GM10266 (cell line): ENCODE data around the gene DACT1.

Source experiments
- DNase-seq: peaks from one replicate; pipeline ENCODE4 v3.0.0; 2012; ENCODE audit errors: extremely low spot score
- CTCF ChIP-seq: IDR thresholded peaks from 2 replicates; pipeline ENCODE4 v1.5.1; 2012; ENCODE audit warnings: mild to moderate bottlenecking, low read depth; ENCODE audit not compliant: control insufficient read depth, insufficient read depth; ENCODE audit errors: missing control alignments

The DACT1 gene

GRCh38 chr14:58667900-58668299 is 30.1 kb downstream of the DACT1 start:
- TF ChIP-seq CTCF = no peak
- no peak for DNase-seq

- no peak for TF ChIP-seq CTCF
- DNase-seq = no peak
These were observed 31.2 kb downstream of the DACT1 start for GRCh38 chr14:58668848-58669480.

GRCh38 chr14:58669556-58670200 is 31.9 kb downstream of the DACT1 start:
- no peak for TF ChIP-seq CTCF
- no peak for DNase-seq

GRCh38 chr14:58671024-58671423 is 33.3 kb downstream of the DACT1 start:
- no peak for TF ChIP-seq CTCF
- no peak for DNase-seq

GRCh38 chr14:58671436-58671835 is 33.7 kb downstream of the DACT1 start:
- no peak for TF ChIP-seq CTCF
- no peak for DNase-seq

- TF ChIP-seq CTCF = no peak
- no peak for DNase-seq
These were observed 36.0 kb downstream of the DACT1 start for GRCh38 chr14:58673722-58674121.

- TF ChIP-seq CTCF = no peak
- DNase-seq = no peak
These were observed 39.2 kb downstream of the DACT1 start for GRCh38 chr14:58677001-58677400.
